ENCODE data around the gene MGAT5.

DNA sequence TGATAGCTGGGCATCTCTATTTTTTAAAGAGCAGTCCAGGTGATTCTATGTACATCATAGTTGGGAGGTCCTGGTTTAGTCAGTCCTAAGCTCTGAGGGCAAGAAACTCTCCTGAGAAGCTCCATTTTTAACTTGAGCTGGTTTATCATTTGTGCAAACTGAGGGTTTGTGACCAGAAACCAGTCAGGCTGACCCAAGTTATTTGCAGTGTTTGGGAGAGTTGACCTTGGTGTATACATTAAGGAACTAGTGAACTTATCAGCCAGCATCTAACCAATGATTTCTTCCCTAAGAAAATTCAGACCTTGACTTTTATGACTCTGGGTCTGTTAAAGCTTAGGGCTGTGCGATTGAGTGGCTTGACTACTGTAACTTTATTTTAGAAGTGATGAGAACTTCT is 10.6 kb upstream of the MGAT5 start:
- no peak for TF ChIP-seq EZH2 (IDR thresholded peaks at IDR 0.05)
- TF ChIP-seq, protein P1, sequence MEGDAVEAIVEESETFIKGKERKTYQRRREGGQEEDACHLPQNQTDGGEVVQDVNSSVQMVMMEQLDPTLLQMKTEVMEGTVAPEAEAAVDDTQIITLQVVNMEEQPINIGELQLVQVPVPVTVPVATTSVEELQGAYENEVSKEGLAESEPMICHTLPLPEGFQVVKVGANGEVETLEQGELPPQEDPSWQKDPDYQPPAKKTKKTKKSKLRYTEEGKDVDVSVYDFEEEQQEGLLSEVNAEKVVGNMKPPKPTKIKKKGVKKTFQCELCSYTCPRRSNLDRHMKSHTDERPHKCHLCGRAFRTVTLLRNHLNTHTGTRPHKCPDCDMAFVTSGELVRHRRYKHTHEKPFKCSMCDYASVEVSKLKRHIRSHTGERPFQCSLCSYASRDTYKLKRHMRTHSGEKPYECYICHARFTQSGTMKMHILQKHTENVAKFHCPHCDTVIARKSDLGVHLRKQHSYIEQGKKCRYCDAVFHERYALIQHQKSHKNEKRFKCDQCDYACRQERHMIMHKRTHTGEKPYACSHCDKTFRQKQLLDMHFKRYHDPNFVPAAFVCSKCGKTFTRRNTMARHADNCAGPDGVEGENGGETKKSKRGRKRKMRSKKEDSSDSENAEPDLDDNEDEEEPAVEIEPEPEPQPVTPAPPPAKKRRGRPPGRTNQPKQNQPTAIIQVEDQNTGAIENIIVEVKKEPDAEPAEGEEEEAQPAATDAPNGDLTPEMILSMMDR (IDR thresholded peaks at IDR 0.05), result no peak
